NCI-H2107 (cell line): Measurements from ENCODE around the gene GJD3.

ENCODE experiments used
- DNase-seq: peaks from one replicate; lab custom pipeline; 2025; lab: John Stamatoyannopoulos, UW

GJD3 gene

GRCh38 chr17:40340327-40340726, 24.2 kb downstream of the GJD3 start:
- DNase-seq, result no peak

- DNase-seq, result no peak
These were observed 25.4 kb downstream of the GJD3 start for GRCh38 chr17:40338941-40339649.

- DNase-seq, result no peak
These were observed 26.5 kb downstream of the GJD3 start for GRCh38 chr17:40338058-40338457.

- DNase-seq, result no peak
These were observed 27.2 kb downstream of the GJD3 start for GRCh38 chr17:40337351-40337750.

- no peak for DNase-seq
These were observed 28.9 kb downstream of the GJD3 start for GRCh38 chr17:40335620-40336019.

GRCh38 chr17:40333781-40334448, 30.6 kb downstream of the GJD3 start:
- no peak for DNase-seq

GRCh38 chr17:40331743-40332641, 32.5 kb downstream of the GJD3 start:
- DNase-seq, result no peak

- no peak for DNase-seq
These were observed 33.6 kb downstream of the GJD3 start for GRCh38 chr17:40330850-40331470.

GRCh38 chr17:40329839-40330794, 34.4 kb downstream of the GJD3 start:
- no peak for DNase-seq

- no peak for DNase-seq
These were observed 36.2 kb downstream of the GJD3 start for GRCh38 chr17:40328386-40328766.

GRCh38 chr17:40327735-40328385, 36.7 kb downstream of the GJD3 start:
- DNase-seq, result no peak

GRCh38 chr17:40327244-40327729, 37.2 kb downstream of the GJD3 start:
- DNase-seq, result no peak

GRCh38 chr17:40326832-40327199, 37.7 kb downstream of the GJD3 start:
- DNase-seq, result no peak

GRCh38 chr17:40326014-40326831, 38.3 kb downstream of the GJD3 start:
- DNase-seq, result no peak

- no peak for DNase-seq
These were observed 39.2 kb downstream of the GJD3 start for GRCh38 chr17:40325156-40326013.

- DNase-seq, result no peak
These were observed 40.9 kb downstream of the GJD3 start for GRCh38 chr17:40323391-40324381.
